NCI-H82 treated with DMSO at 0.1 percent for 48 hours (cell line): ENCODE results near the gene IGLON5.
A peak's percentile ranks its signal among the peaks of the same experiment; 100 is the strongest.

Source experiments
- DNase-seq: peaks from one replicate; lab custom pipeline; 2025; ENCODE audit not compliant: unreplicated experiment; lab: John Stamatoyannopoulos, UW

Gene IGLON5

GRCh38 chr19:51337861-51338562 lies 26.6 kb downstream of the IGLON5 start:
- no peak for DNase-seq

DNA sequence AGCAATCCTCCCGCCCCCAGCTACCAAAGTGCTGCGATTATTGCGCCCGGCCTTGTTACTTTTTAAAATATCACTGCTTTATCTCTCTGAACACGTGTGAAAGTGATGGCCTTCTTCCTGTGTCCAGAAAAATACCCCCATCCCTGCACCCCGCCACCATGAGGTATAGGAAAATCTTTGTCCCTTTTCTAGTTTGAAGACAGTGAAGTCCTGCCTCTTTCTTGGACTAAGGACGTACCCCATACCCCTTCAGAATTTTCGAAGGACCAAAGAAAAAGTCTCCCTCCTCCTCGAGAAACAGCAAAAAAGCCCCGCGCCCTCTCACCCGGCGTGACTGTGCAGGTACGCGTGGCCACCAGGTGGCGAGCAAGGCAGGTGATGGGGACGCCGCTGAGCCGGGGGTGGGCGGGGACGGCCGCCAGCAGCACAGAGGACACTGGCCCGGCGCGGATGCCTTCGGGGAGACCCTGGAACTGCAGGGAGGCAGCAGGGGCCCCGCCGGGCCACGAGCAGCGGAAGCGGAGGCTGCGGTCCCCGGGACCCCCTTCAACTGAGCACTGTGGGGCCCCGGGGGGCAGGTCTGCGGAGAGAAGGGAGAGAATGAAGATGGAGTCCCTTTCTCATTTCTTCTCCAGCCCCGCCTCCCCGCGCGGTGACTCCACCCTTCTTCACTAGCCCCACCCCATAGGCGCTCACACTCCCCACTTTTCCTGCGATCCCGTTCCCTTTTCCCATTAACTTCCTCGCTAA lies 27.3 kb downstream of the IGLON5 start:
- DNase-seq, result peak; percentile 46

DNA sequence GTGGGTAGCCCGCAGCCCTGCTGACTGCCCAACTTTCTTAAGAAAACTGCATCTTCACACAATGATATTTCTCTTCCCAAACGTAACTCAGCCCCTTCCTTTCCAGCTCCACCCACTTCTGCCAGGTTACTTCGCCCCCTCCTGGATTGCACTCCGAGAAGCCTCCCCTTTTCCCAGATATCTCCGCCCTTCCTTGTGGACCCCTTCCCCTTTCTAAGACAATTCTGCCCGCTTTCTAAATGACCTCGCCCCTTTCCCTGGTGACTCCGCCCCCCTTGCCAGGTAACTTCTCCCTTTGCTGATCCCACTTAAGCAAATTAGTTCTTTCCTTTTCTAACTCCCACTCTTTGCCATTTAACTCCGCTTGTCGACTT lies 27.9 kb downstream of the IGLON5 start:
- no peak for DNase-seq

GRCh38 chr19:51339687-51340656 lies 28.5 kb downstream of the IGLON5 start:
- DNase-seq, result peak; percentile 80

- DNase-seq, result no peak
Measured at GRCh38 chr19:51341066-51341465, 29.6 kb downstream of the IGLON5 start.

DNA sequence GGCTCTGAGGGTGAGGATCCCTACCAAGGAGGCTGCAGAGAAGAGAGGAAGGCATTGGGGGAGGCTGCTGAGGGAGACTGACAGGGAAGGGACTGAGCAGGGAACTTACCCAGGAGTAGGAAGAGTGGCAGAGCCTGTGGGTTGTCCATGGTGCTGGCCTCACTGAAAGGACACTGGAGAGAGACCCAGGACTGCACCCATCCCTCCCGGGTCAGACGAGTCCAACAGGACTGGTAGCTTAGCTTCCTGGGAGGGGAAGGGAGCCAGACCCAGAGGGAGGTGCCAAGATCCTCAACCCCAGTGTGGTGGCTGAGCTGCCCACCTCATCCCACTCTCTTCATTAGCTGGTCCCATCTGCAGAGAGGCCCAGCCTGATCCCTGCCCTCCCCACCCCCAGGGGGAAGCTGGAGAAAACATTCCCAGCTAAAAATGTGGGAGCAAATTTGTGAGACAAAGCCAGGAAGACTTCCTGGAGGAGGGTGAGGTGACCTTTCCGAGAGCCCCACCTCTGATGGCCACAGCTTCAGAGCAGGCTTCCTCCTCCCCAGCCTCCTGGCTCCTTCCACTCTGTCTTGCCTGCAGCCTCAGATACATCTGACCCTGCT lies 30.6 kb downstream of the IGLON5 start, which contains the start of gene VSIG10L:
TSS of gene VSIG10L (minus strand) at position 164 of the 605 bp plus-strand sequence. CDS start at position 149, 15 bp downstream.
- no peak for DNase-seq

DNA sequence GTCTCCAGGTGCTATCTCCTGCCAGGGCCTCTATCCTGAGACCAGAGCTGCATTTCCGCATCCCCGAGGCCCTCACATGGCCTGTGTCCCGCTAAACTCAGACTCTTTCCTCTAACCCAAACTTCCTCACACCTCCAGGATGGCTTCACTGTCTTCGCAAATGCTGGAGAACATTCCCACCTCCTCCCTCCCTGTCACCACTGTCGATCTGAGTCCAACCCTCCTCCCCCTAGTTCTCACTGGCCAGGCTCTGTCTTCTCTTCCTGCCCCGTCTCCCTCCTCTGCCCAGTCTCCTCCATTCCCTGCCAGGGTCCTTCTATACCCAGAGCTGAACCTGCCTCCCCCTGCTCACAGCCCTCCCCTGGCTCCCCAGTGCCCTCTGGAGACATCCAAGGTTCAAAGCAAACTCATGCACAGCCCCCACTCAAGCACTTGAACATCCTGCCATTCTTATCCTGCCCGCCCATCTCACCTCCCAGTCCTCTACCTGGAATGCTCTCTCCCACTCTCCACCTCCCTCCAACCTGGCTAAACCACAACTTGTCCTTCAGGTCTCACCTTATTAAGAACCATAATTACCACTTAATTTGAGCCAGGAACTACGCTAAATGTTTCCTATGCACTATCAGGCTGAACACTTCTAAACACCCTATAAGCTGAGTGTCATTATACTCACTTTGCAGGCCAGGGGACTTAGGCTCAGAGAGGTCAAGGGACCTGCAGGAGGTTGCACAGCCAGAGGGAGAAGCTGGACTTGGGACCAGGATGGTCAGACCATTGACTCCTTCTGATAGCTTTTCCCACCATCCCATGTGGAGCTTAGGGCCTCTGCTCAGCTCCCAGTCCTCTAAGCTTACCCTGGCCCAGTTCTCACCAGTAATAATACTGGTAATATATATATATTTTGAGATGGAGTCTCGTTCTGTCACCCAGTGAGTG lies 31.5 kb downstream of the IGLON5 start:
- DNase-seq, result no peak

GRCh38 chr19:51345076-51345620 lies 33.7 kb downstream of the IGLON5 start:
- DNase-seq, result no peak

GRCh38 chr19:51346742-51347141 lies 35.3 kb downstream of the IGLON5 start:
- no peak for DNase-seq

GRCh38 chr19:51347209-51347928 lies 35.9 kb downstream of the IGLON5 start:
- no peak for DNase-seq

- no peak for DNase-seq
Measured at GRCh38 chr19:51351266-51351990, 40.0 kb downstream of the IGLON5 start.

GRCh38 chr19:51352783-51353360 lies 41.4 kb downstream of the IGLON5 start:
- no peak for DNase-seq

- no peak for DNase-seq
Measured at GRCh38 chr19:51354103-51354741, 42.8 kb downstream of the IGLON5 start.

DNA sequence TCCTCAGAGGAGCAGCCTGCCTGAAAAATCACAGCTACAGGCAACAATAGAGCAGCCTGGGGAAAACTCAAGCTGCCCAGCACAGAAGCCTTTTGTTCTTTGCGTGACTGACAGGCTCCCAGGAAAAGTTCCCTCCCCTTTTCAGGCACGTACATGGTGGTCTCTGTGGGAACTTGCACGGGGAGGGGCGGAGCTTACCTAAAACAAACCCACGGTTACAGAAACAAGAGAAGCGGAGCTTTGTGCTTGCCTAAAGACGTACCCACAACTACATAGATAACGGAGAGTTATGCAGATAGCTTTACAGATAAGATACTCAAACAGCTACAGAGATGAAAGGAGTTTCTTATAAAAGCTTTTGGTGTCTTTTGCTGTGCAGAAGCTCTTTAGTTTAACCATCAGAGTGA lies 43.3 kb downstream of the IGLON5 start:
- DNase-seq, result no peak

GRCh38 chr19:51356159-51356801 lies 44.8 kb downstream of the IGLON5 start:
- DNase-seq, result no peak

DNA sequence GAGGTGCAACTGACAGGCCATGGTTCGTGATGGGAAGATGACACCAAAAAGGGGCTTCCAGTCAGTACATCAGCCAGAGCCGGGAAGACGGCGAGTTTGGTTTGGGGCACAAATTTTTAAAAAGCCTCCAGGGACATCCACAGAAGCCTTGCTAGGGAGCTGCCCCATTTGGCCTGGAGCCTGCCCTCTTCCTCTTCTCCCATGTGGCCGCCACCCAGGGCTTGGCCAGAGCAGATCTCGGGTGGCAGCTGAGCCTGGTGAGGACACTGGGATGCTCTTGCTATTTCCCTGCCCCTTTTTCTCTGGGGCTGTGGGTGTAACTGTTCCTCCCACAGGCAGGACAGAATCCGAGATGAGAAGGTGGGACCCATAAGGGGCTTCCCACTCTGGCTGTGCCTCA lies 46.5 kb downstream of the IGLON5 start:
- no peak for DNase-seq

DNA sequence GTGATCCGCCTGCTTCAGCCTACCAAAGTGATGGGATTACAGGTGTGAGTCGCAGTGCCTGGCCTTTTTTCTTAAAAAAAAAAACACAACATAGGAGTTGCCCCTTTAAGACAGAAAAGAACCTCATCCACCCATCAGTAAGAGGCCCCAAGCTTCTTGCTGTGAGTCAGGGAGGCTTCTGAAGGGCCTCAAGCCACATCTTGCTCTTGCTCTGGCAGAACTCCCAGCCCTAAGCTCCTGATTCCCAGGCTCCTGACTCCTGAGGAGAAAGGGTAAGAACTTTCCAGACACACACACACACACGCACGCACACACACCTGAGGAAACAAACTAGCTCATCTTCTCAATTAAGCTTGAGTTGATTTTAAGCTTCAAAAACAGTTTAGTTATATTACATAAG lies 47.9 kb downstream of the IGLON5 start:
- DNase-seq, result no peak
